ENCODE data around the gene KIAA0319L.

KIAA0319L gene

GRCh38 chr1:35589516-35590427, 32.6 kb upstream of the KIAA0319L start:
- TF ChIP-seq GATA2 (IDR thresholded peaks at IDR 0.05; ENCODE audit: low read depth, low read length) (no peak), GATA3 (IDR thresholded peaks at IDR 0.05; ENCODE audit: low read depth, low read length) (no peak)

DNA sequence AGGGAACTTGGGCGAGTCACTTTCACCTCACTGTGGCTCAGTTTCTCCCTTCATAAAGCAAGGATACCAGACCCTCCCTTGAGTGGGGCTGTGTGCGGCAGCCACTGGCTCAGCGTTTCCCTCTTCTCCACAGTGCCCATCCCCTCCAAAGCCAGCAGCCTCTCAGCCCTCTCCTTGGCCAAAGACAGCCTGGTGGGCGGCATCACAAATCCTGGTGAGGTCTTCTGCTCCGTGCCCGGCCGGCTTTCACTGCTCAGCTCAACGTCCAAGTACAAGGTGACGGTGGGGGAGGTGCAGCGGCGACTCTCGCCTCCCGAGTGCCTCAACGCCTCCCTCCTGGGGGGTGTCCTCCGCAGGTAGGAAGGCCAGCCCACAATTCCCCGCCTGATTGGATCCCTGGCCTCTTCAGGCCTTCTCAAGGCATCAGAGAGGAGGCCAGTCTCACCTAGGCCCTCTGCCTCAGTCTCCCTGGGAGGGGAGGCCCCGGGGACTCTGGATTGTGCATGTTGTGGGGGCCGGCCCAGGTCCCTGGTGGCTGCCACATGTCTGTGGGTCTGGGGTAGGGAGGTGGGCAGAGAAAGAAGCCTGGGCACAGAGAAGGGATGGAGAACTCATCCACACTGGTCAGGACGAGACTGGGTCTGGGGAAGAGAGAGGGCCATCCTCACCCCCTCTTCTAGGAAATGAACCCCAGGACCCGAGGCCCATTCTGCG, 31.2 kb upstream of the KIAA0319L start:
- no peak for TF ChIP-seq GATA3 (IDR thresholded peaks at IDR 0.05; ENCODE audit: low read depth, low read length)
- TF ChIP-seq GATA2 (IDR thresholded peaks at IDR 0.05; ENCODE audit: low read depth, low read length) = no peak

DNA sequence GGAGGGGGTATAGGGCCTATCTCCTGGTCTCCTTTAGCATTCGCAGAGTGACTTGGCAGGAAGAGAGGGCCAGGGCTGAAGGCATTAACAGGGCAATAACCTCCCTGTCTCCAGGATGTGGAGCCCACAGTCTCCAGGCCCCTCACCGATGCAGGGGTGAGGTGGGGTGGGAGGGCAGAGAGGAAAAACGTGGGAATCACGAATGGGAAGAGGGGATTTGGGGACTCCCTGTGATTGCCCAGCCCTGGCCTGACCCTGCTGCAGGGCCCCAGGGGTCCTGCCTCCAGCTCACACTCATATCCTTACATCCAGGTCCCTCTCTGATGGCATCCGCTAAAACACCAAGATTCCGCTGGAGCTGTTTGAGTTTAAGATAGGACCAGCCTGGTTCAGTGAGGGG, 30.5 kb upstream of the KIAA0319L start:
- TF ChIP-seq GATA3 (IDR thresholded peaks at IDR 0.05; ENCODE audit: low read depth, low read length) = no peak
- no peak for TF ChIP-seq GATA2 (IDR thresholded peaks at IDR 0.05; ENCODE audit: low read depth, low read length)

DNA sequence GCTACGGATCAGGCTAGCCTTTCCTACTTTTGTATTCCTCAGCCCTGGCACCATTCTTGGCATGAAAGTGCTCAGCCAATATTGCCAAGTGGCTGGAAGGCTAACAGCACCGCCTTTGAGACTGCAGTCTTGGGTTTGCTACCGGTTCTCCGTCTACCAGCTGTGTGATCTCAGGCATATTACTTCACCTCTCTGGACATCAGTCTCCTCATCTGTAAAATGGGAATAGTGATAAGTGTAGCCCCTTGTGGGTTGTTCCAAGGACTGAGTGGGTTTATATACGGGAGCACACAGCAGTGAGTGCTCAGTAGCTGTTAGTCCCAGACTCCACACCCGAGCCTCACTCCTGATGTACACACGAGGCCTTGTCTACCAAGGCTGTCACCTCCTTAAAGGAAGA, 29.6 kb upstream of the KIAA0319L start:
- no peak for TF ChIP-seq GATA3 (IDR thresholded peaks at IDR 0.05; ENCODE audit: low read depth, low read length)
- TF ChIP-seq GATA2 (IDR thresholded peaks at IDR 0.05; ENCODE audit: low read depth, low read length) = no peak

- no peak for TF ChIP-seq GATA2 (IDR thresholded peaks at IDR 0.05; ENCODE audit: low read depth, low read length)
- no peak for TF ChIP-seq GATA3 (IDR thresholded peaks at IDR 0.05; ENCODE audit: low read depth, low read length)
Observed at GRCh38 chr1:35585281-35585680, 28.1 kb upstream of the KIAA0319L start.

- TF ChIP-seq GATA3 (IDR thresholded peaks at IDR 0.05; ENCODE audit: low read depth, low read length) (no peak), GATA2 (IDR thresholded peaks at IDR 0.05; ENCODE audit: low read depth, low read length) (no peak)
Observed at GRCh38 chr1:35580949-35581388, 23.8 kb upstream of the KIAA0319L start.

DNA sequence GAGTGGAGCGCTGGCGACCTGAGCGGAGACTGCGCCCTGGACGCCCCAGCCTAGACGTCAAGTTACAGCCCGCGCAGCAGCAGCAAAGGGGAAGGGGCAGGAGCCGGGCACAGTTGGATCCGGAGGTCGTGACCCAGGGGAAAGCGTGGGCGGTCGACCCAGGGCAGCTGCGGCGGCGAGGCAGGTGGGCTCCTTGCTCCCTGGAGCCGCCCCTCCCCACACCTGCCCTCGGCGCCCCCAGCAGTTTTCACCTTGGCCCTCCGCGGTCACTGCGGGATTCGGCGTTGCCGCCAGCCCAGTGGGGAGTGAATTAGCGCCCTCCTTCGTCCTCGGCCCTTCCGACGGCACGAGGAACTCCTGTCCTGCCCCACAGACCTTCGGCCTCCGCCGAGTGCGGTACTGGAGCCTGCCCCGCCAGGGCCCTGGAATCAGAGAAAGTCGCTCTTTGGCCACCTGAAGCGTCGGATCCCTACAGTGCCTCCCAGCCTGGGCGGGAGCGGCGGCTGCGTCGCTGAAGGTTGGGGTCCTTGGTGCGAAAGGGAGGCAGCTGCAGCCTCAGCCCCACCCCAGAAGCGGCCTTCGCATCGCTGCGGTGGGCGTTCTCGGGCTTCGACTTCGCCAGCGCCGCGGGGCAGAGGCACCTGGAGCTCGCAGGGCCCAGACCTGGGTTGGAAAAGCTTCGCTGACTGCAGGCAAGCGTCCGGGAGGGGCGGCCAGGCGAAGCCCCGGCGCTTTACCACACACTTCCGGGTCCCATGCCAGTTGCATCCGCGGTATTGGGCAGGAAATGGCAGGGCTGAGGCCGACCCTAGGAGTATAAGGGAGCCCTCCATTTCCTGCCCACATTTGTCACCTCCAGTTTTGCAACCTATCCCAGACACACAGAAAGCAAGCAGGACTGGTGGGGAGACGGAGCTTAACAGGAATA, 20.1 kb upstream of the KIAA0319L start:
- TF ChIP-seq GATA3 (IDR thresholded peaks at IDR 0.05; ENCODE audit: low read depth, low read length) (no peak), GATA2 (IDR thresholded peaks at IDR 0.05; ENCODE audit: low read depth, low read length) (no peak)

- TF ChIP-seq GATA3 (IDR thresholded peaks at IDR 0.05; ENCODE audit: low read depth, low read length) (no peak), GATA2 (IDR thresholded peaks at IDR 0.05; ENCODE audit: low read depth, low read length) (no peak)
Observed at GRCh38 chr1:35576061-35576765, 19.0 kb upstream of the KIAA0319L start.

DNA sequence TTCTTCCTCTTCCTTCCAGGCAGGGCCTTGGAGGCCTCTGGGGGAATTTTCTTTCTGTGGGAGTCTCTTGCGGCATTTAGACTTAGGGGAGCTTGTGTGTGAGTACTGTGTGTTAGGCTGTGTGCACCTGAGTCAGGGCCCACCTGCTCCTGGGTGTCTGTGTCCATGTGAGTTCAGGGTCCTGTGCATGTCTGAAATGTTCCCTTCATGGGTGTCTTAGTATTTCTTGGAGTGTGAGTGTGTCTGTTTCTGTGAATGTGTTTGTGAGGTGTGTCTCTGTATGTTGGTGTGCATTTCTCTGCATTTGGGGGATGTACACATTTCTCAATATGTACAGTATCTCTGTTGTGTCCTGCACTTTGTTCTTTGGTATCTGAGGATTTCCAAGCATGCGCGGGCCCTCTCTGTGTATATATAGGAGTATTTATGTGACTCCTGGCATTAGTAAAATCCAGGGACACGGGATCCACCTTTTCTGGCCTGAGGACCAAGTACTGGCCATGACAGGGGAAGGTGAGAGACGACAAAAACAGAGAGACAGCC, 18.3 kb upstream of the KIAA0319L start:
- TF ChIP-seq GATA3 (IDR thresholded peaks at IDR 0.05; ENCODE audit: low read depth, low read length) (no peak), GATA2 (IDR thresholded peaks at IDR 0.05; ENCODE audit: low read depth, low read length) (no peak)

GRCh38 chr1:35574655-35575415, 17.6 kb upstream of the KIAA0319L start:
- TF ChIP-seq GATA2 (IDR thresholded peaks at IDR 0.05; ENCODE audit: low read depth, low read length) (no peak), GATA3 (IDR thresholded peaks at IDR 0.05; ENCODE audit: low read depth, low read length) (no peak)

DNA sequence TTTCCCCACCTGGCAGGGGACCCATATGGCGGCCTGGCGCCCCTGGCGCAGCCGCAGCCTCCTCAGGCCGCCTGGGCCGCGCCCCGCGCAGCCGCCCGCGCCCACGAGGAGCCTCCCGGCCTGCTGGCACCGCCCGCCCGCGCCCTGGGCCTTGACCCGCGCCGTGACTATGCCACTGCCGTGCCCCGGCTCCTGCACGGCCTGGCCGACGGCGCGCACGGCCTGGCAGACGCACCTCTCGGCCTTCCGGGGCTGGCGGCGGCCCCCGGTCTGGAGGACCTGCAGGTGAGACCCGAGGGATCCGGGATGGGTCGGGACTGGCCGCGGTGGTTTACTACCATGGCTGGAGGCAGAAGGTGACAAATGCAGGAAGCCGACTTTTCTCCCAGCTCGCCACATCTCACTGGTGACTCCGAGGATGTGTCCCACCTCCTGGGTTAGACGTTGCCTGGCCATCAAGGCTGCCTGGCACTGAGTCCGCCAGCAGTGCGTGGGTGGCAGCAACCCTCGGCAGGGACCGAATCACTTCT, 17.0 kb upstream of the KIAA0319L start:
- TF ChIP-seq GATA2 (IDR thresholded peaks at IDR 0.05; ENCODE audit: low read depth, low read length) (no peak), GATA3 (IDR thresholded peaks at IDR 0.05; ENCODE audit: low read depth, low read length) (no peak)

All from SH-SY5Y (cell line).